NCI-H1092 treated with DMSO at 0.1 percent for 48 hours (cell line): ENCODE results near the gene ACER2.
"Not testable (repeated sequence)": the region's sequence is repeated elsewhere in the genome, so short reads cannot be mapped to it uniquely, and the experiment has no call there.

Experiments used
- DNase-seq: peaks from one replicate; lab custom pipeline; 2025; lab: John Stamatoyannopoulos, UW

The ACER2 gene

DNA sequence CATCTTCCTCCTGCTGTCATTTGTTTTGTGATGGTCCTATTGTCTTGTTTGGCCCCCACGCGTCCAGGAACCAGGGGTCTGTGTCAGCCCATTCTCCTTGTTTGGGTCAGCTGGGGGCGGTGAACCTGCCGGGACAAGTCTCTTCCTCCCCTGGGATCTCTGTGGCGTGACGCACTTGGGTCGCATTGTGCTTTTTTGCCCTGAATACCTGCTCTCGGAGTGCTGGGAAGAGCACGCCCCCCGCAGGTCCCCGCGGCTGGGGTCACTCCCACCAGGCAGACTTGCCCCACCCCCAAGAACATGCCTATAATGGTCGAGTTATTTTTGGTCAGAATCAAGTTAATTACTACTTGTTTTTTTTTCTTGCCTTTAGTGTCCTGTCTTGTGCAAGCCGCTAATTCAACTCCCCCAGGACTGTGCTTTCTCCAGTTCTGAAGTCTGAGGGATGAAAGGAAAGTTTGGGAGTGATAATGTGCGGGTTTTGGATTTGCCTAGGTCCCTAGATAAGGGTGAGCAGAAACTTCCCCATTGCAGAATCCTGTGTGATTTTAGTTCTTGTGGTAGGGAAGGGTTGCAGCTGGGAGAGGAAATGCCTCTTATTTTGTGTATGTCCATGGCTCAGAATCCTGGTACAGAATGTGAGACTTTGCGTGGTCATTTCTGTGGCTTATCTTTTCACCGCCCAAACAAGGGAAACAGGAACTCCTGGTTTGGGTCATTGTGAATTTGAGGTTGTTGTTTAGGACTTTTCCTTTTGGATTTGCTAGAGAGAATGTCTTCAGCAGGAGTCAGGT is 789 bp downstream of the ACER2 start:
- no peak for DNase-seq

DNA sequence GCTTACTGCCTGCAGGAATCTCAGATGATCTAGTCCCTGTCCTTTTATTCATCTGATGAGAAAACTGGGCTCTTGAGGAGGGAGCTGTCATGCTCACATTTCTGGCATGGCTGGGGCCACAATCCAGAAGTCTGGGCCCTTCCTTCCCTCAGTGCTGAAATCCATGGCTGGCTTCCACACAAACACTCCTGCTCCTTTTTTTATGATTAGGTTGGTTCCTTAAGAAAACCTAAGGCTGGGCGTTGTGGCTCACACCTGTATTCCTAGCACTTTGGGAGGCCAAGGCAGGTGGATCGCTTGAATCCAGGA is 1.3 kb downstream of the ACER2 start:
- DNase-seq: no peak

DNA sequence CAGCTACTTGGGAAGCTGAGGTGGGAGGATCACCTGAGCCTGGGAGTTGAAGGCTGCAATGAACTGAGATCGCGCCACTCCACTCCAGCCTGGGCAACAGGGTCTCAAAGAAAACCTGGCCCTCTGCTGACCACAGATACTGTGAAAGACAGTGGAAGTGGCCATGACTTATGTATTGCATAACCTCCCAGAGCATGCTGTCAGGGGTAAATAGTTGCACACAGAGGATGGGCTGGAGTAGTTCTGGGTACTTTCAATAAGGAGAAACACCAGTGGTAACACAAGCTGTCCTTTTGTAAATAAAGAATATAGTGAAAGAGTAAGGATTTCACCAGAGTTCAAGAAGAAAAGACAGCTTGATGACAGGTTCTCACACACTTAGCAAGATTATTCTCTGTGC is 1.8 kb downstream of the ACER2 start:
- DNase-seq: no peak

DNA sequence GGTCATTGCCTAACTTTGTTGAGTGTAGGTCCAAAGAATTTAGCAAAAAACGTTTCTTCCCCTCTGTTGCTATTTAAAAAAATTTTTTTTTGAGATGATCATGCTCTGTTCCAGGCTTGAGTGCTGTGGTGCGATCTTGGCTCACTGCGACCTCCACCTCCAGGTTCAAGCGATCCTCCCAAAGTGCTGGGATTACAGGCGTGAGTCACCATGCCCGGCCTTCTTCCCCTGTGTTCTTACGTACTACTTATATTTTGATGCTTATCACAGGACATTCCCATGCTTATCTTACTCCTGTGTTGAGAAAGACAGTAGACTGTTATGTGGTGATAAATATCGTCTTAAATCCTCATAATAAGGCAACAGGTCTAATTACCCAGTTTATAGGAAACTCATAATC is 2.5 kb downstream of the ACER2 start:
- DNase-seq: no peak

DNA sequence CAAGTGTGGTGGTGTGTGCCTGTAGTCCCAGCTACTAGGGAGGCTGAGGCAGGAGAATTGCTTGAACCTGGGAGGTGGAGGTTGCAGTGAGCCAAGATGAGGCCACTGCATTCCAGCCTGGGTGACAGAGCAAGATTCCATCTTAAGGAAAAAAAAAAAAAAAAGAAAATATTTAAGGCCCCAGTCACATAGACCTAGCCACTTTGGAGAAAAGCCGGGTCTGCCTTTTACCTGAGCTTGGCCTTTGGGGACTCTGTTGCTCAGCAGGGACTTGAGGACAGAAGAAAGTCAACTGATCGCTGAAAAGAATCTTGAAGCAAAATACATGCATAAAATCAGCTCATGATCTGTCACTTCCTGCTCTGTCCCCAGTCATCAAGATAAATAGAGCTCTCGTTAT is 4.6 kb downstream of the ACER2 start:
- not testable (repeated sequence) for DNase-seq

DNA sequence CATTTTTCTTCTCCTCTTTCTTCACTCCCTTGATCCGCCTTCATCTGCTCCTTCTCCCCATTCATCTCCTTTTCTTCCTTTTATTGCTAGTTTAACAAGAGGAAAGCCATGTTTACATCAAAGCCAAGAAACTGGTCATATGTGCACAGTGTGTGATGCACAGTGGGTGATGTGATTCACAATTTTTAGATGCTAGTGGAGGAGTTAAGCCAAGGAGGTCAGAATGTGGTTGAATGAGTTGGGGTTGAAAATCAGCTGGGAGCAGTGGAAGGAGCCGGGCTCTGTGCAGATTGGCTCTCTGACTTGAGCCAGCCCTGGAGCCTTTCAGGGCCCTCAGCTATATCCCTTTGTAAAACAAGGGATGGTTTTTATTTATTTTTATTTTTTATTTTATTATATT is 7.3 kb downstream of the ACER2 start:
- no peak for DNase-seq

DNA sequence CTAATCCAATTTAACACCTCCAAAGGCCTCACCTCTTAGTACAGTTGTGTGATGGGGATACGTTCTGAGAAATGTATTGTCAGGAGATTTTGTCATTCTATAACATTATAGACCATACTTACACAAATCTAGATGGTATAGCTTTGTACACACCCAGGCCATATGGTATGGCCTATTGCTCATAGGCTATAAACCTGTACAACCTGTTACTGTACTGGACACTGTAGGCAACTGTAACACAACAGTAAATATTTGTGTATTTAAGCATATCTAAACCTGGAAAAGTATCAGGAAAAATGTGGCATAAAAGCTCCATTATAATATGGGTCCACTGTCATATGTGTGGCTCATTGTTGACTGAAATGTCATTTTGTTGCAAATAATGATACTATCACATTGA is 12.1 kb downstream of the ACER2 start:
- DNase-seq: no peak

DNA sequence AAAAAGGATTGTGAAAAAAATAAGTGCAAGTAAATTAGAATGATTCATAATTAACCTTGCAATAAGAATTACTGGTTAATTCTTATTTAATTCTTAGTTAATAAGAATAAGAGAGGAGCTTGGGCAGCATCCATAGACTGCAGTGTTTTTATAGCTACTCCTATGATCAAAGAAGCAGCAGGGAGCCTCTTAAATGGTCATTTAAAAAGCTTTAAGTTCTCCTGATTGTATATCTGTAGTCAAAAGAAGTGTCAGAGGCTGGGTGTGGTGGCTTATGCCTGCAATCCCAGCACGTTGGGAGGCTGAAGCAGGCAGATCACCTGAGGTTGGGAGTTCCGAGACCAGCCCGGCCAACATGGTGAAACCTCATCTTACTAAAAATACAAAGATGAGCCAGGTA is 14.4 kb downstream of the ACER2 start:
- DNase-seq: no peak

DNA sequence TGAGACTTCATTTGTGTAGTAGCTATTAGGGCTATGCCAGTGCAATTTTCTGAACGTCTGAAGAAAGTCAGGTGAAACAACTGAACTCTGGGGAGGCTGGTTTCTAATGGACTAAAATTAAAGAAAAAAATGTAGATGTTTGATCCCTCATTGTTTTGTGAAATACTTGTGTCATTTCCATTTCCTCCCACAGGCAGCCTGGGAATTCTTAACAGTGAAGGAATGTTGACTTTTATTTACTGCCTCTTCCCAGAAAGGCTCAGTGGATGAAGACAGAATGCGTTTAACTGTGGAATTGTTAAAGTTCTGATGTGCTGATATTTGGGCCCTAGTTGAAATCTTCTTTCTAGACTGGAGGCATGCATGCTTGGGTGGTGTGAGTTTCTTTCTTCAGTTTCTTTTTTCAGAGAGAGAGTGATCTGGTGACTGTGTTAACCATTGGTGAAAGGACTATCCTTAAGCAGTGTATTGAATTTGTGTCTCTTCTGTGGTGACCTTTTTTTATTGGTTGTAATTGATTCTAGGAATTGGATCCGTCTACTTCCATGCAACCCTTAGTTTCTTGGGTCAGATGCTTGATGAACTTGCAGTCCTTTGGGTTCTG is 15.5 kb downstream of the ACER2 start:
- DNase-seq: no peak

DNA sequence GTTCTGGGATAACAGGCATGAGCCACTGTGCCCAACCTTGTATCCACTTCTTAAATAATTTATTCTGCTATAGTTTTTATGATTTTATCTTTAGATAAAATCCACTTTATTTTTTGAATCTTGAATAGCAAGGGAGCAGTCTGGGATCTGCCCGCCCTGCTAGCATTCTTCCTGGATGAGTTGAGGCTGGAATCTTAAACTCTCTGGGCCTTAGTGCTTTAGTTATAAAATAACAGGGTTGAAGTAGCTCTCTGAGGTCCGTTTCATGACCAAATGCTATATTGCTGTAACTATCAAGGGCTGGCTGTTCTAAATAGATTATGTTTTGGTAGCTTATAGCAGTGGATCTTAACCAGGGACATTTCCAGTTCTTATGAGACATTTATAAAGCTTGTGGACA is 20.8 kb downstream of the ACER2 start:
- DNase-seq: no peak

DNA sequence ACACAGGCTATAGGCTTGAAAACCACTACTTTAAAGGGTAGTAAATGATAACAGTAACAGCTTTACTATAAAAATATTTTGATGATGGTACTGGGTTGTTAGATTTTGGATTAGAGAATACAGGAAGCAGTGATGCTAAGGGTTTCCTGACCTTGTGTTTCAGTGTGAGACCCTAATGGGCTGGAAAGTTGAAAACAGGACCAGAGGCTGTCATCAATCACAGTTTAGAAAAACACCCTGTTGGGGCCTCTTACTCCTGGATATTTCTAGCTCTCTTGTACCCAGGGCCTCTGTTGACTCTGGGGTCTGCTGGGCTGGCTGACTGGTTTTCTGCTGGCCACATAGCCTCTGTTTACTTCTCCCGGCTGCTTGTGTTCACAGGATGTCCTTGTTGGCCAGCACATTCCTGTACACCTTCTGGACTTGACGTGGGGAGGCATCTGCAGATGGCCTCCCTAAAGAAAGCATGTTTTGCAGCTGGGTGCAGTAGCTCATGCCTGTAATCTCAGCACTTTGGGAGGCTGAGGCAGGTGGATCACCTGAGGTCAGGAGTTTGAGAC is 21.5 kb downstream of the ACER2 start:
- no peak for DNase-seq

DNA sequence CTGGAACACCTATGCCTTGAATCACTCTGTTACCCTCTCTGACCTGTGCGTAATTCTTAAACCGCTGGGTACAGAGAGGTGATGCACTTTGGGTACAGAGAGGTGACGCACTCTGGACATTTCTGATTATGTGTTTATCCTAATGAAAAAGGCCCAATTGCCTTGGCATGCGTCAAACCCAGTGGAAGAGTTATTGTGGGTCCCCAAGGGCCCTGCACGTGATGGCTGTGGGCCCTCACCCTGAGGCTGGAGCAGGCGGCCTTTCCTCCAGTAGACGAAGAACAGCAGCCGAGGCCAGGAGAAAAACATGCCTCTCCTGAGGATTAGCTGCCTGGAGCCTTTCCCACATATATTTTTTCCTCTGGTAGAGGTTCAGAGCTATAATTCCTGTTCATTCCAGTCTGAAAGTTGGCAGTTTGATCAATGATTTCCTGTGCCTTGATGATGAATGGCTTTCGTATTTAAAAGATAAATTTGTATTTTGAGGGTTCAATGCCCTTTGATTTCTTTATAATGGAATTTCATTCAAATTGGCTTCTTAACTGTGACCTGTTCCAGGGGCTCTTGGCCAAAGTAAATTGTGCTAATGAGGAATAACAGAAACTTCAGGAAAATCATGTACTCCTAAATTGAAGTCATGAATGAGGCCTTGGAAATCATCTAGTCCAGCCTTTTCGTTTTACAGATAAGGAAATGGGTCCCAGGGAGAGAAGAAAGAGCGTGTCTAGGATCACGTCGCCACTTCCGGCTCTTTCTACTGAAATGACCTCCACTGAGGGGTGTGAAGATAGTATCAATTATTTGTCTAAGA is 22.8 kb downstream of the ACER2 start:
- DNase-seq: no peak

DNA sequence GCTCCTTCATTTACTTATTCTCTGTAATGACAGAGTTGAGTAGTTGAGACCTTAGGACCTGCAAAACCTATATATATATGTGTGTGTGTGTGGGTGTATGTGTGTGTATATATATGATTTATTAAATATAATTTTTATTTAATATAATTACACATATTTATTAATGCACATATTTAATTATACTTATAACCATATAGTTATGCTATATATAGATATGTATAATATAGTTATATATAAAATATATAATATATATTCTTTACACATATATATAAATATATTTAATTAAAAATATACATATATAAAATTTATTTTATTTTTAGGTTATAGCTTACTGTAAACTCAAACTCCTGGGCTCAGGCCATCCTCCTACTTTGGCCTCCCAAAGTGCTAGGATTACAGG is 23.7 kb downstream of the ACER2 start:
- DNase-seq: no peak

DNA sequence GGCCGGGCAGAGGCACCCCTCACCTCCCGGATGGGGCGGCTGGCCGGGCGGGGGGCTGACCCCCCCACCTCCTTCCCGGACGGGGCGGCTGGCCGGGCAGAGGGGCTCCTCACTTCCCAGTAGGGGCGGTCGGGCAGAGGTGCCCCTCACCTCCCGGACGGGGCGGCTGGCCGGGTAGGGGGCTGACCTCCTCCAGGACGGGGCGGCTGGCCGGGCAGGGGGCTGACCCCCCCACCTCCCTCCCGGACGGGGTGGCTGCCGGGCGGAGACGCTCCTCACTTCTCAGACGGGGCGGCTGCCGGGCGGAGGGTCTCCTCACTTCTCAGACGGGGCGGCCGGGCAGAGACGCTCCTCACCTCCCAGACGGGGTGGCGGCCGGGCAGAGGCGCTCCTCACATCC is 24.9 kb downstream of the ACER2 start:
- DNase-seq: not testable (repeated sequence)

DNA sequence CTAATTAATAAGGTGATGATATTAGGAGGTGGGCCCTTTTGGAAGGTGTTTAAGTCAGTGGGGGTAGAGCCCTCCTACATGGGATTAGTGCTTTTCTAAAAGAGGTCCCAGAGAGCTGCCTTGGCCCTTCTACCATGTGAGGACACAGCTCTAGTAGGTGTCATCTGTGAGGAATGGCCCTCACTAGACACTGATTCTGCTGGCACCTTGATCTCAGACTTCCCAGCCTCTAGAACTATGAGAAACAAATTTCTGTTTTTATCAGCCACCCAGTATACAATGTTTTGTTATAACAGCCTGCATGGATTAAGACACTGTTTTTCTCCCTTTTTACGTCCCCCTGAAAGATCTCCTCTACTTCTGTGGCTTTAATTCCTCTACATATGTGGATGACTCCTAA is 31.6 kb downstream of the ACER2 start:
- DNase-seq: no peak

DNA sequence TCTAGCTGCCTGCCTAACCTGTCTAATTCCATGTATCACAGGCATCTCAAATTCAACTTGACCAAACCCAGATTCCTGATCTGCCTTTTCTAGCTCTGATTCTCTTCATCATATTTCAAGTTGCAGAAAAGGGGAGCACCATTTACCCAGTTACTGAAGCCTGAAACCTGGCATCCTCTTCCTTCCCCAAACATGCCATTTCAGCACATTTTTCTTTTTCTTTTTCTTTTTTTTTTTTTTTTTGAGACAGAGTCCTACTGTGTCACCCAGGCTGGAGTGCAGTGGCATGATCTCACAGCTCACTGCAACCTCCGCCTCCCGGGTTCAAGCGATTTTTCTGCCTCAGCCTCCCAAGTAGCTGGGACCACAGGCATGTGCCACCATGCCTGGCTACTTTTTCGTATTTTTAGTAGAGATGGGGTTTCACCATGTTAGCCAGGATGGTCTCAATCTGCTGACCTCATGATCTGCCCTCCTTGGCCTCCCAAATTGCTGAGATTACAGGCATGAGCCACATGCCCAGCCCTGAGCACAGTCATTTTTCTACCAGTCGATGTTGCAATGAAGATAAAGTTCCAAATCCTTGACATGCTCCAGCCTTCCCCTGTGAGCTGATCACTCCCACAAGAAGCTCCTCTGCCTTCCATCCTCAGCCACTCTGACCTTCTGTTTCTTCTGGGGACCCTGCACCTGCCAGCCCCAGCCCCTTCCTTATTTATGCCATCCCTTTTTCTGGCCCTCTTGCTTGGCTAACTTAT is 32.2 kb downstream of the ACER2 start:
- no peak for DNase-seq

DNA sequence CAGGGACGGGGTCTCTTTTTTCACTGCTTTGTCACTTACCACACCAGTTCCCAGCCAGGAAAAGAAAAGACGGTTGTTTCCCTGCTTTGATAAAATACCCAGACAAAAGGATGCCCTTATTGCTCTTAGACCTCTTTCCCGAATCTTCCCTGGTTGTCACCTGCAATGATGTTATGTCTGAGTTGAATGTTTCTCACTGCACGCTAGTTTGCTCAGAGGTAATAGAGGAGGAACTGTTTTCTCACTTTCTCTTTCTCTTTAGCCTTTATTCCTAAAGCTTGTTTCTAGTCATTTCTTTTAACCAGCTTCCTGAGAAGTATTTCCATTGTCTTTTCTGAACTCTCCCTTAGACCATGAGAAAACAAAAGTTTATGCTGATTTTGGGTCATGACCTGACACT is 32.9 kb downstream of the ACER2 start:
- no peak for DNase-seq

DNA sequence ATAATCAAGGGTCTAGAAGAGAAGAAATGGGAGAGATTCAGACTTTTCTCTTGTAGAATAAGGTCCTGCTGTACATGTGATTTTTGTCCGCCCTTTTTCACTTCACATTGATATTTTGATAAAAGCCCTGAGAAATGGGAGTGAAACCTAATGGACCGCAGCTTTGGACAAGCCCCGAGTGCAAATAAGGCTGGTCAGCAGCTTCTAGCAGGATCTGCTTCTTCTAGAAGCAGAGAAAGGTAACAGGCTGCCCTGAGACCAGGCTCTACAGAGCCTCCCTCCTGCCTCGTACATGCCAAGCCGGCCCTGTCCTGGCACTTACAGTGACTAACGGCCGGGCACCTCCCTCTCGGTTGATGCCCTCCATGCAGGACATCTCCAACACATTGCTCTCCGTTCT is 33.4 kb downstream of the ACER2 start:
- no peak for DNase-seq

DNA sequence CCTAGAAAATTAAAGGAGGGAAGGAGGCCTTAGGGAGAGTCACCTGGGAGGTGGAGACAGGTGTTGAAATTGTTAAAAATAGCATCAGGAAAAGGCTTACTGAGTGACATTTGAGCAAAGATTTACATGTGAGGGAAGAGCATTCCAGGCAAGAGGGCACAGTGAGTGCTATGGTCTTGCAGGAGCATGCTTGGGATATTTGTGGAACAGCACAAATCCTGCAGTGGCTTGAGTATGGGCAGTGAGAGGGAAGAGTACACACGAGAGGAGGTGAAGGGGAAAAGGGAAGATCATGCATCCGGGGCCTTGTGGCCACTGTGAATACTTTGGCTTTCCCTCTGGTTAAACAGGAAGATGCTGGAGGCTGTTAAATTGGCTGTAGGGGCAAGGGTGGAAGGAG is 36.6 kb downstream of the ACER2 start:
- no peak for DNase-seq

DNA sequence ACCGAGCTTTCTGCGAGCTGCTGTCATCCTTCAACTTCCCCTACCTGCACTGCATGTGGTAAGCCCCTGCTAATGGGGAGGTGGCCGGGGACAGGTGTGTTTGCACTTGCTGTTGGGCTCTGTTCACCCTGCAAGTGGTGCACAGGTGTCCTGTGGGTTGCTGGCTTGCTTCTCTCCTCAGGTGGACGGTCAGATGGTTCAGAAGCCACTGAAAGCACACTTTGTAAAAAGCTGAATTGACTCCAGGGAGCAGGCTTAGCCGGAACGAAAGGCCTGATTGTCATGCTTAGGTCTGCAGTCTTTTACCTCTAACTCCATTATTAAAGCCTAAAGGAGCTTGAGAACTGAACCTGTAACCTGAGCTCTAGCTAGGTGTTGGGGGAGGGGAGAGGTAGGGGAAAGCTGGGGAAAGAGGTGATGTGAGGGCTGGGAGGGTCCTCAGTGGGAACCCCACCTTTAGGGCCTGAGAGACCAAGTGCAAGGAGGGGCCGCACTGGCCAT is 37.6 kb downstream of the ACER2 start:
- DNase-seq: no peak

DNA sequence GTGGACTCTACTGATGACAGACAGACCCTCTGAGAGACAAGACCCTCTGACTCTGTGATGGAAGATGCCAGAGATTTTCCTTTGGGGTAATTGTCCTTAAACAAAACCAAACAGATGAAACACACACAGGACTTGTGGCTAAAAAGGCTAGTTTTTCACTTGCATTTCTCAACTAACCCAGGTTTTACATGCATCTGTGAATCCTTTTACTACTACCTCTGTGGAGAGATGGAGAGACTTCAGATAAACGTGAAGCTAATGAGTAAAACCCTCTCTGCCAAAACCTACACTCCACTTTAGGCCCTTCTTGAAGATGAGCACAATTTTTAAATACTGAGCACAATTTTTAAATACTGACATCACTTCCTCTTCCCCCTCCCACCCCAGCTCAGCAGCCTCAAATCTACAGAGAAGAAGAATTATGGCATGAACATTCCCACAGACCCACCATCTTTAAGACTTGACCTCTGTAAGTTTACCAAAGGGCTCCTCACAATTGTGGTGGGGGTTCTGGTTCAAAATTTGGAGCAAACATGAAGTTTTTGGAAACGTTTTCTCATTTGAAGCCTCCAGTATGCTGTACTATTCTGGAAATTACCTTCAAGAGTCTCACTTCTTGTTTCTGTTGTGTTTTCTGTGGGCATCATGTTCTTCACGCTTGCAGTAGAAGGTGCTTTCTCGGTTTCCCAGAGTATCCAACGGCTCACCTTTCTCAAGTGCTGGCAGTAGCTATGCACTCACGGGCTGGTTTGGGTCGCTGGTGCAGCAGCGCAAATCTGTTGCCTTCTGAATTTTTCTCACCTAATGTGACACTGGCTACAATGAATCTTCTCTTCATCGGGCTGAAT is 42.7 kb downstream of the ACER2 start:
- no peak for DNase-seq
